Measurements from ENCODE around the gene PKN2. TPM values are rescaled to one million over a fixed set of nuclear protein-coding genes. Genes with fewer than 3 reads are reported as not detected.
"Not testable (repeated sequence)": the region's sequence is repeated elsewhere in the genome, so short reads cannot be mapped to it uniquely, and the experiment has no call there.

The PKN2 gene
- total and polyA plus RNA-seq, 2 donors (not counting 1 experiment from before 2014, with no cell fraction given), result 11.9 to 51.6 TPM

DNA sequence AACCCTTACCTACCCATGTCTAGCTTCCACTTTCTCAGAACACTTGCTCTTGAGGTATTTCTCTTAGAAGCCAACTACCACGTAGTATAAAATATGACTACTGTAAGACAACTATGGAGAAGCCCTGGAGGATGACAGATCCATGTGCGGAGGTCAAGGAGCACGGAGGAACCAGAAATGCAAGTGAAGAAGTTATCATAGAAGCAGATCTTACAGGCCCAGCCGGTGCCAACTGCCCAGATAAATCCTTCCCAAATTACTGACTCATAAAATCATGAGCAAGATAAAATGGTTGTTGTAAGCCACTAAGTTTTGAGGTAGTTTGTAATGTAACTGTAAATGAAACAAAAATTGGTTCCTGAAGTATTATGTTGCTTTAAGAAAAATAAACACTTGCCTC, 194.7 kb downstream of the PKN2 start:
- H3K27ac Mint-ChIP-seq, result no peak overlapping the region
- no peak for TF ChIP-seq EZH2 (IDR thresholded peaks at IDR 0.05; ENCODE audit: borderline replicate concordance, insufficient read depth, low read depth, low read length, poor library complexity, severe bottlenecking)
- TF ChIP-seq, protein P1, sequence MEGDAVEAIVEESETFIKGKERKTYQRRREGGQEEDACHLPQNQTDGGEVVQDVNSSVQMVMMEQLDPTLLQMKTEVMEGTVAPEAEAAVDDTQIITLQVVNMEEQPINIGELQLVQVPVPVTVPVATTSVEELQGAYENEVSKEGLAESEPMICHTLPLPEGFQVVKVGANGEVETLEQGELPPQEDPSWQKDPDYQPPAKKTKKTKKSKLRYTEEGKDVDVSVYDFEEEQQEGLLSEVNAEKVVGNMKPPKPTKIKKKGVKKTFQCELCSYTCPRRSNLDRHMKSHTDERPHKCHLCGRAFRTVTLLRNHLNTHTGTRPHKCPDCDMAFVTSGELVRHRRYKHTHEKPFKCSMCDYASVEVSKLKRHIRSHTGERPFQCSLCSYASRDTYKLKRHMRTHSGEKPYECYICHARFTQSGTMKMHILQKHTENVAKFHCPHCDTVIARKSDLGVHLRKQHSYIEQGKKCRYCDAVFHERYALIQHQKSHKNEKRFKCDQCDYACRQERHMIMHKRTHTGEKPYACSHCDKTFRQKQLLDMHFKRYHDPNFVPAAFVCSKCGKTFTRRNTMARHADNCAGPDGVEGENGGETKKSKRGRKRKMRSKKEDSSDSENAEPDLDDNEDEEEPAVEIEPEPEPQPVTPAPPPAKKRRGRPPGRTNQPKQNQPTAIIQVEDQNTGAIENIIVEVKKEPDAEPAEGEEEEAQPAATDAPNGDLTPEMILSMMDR (IDR thresholded peaks at IDR 0.05), result no peak

DNA sequence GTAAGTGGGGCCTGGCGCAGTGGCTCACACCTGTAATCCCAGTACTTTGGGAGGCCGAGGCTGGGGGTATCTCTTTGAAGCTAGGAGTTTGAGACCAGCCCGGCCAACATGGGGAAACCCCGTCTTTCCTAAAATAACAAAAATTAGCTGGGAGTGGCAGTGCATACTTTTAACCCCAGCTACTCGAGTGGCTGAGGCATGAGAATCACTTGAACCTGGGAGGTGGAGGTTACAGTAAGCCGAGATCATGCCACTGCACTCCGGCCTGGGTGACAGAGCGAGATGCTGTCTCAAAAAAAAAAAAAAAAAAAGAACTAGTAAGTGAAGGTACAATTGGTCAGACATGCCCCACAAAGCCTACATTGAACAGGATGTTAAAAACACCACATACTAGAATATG, 196.6 kb downstream of the PKN2 start:
- H3K9me3 Mint-ChIP-seq (ENCODE audit: insufficient read depth); H3K4me3 ChIP-seq (ENCODE audit: control extremely low read depth in 1 of 5, extremely low read depth in 1 of 5, insufficient read depth in 1 of 5, low read depth in 2 of 5, low read length in 4 of 5); H3K4me3 Mint-ChIP-seq; H2AFZ ChIP-seq (ENCODE audit: insufficient read depth, low read depth, low read length, poor library complexity, severe bottlenecking); H3K27ac Mint-ChIP-seq; H3K4me1 ChIP-seq (ENCODE audit: control insufficient read depth in 2 of 2, insufficient read depth in 2 of 2, low read length in 2 of 2); ATAC-seq (ENCODE audit: low read depth); H3K9me3 ChIP-seq (ENCODE audit: control extremely low read depth in 1 of 3, control insufficient read depth in 2 of 3, insufficient read depth in 1 of 3, low read length in 2 of 3); POLR2A ChIA-PET; H3K27me3 ChIP-seq (replicated peaks in 1 of 4; ENCODE audit: control extremely low read depth in 1 of 4, control insufficient read depth in 3 of 4, insufficient read depth in 4 of 4, low read length in 3 of 4); H3K9ac ChIP-seq (ENCODE audit: low read length); DNase-seq; H3K27ac ChIP-seq (ENCODE audit: low read length in 2 of 2); H3K4me2 ChIP-seq (replicated peaks; ENCODE audit: low read depth, low read length, poor library complexity, severe bottlenecking); H3K27me3 Mint-ChIP-seq: not testable (repeated sequence)
- Histone ChIP-seq H4K20me1 (ENCODE audit: control insufficient read depth, insufficient read depth, low read length, poor library complexity, severe bottlenecking) (peaks cover 51% of the 10 kb centered on the region), H3K36me3 (replicated peaks in 1 of 2; ENCODE audit: control extremely low read depth in 1 of 2, control insufficient read depth in 1 of 2, extremely low read depth in 1 of 2, insufficient read depth in 2 of 2, low read length in 1 of 2) (peaks cover 5 to 22% of the 10 kb centered on the region in 2 experiments), H3K79me2 (ENCODE audit: control insufficient read depth, insufficient read depth, low read length) (peaks cover 89% of the 10 kb centered on the region)
- intact Hi-C loops (cut with micrococcal nuclease), result loop anchor here (10.0 kb wide), 1 partner anchor 1546 kb away; no protein-coding TSS in a partner anchor
- CTCF ChIA-PET, result interaction anchor here (0.9 to 1.1 kb wide), 3 partner anchors 10 to 227 kb away, joined by 3 to 5 read pairs (median 3); no protein-coding TSS in a partner anchor
- H3K4me1 Mint-ChIP-seq, result peaks cover 26% of the 10 kb centered on the region
- 89% methylated on average over 3 of the region's 8 CpGs for WGBS (ENCODE audit: insufficient coverage)

More for the DNA sequence above, 194.7 kb downstream of the PKN2 start:
- H3K9me3 Mint-ChIP-seq (ENCODE audit: insufficient read depth), result no peaks in the 10 kb centered on the region
- Histone ChIP-seq H3K4me3 (ENCODE audit: control extremely low read depth in 1 of 5, extremely low read depth in 1 of 5, insufficient read depth in 1 of 5, low read depth in 2 of 5, low read length in 4 of 5) (no peak overlapping the region), H2AFZ (ENCODE audit: insufficient read depth, low read depth, low read length, poor library complexity, severe bottlenecking) (no peak overlapping the region), H3K27me3 (replicated peaks in 1 of 4; ENCODE audit: control extremely low read depth in 1 of 4, control insufficient read depth in 3 of 4, insufficient read depth in 4 of 4, low read length in 3 of 4) (no peaks in the 10 kb centered on the region), H3K4me2 (replicated peaks; ENCODE audit: low read depth, low read length, poor library complexity, severe bottlenecking) (no peak overlapping the region), H3K27ac (ENCODE audit: low read length in 2 of 2) (peak overlapping the region in 1 of 2 donors; percentile 30), H3K36me3 (replicated peaks in 1 of 2; ENCODE audit: control extremely low read depth in 1 of 2, control insufficient read depth in 1 of 2, extremely low read depth in 1 of 2, insufficient read depth in 2 of 2, low read length in 1 of 2) (peaks cover 5 to 12% of the 10 kb centered on the region in 2 experiments), H4K20me1 (ENCODE audit: control insufficient read depth, insufficient read depth, low read length, poor library complexity, severe bottlenecking) (peaks cover 69% of the 10 kb centered on the region), H3K9ac (ENCODE audit: low read length) (no peak overlapping the region), H3K9me3 (ENCODE audit: control extremely low read depth in 1 of 3, control insufficient read depth in 2 of 3, insufficient read depth in 1 of 3, low read length in 2 of 3) (no peaks in the 10 kb centered on the region), H3K79me2 (ENCODE audit: control insufficient read depth, insufficient read depth, low read length) (peaks cover 89% of the 10 kb centered on the region), H3K4me1 (ENCODE audit: control insufficient read depth in 2 of 2, insufficient read depth in 2 of 2, low read length in 2 of 2) (no peaks in the 10 kb centered on the region)
- no peaks in the 10 kb centered on the region for H3K27me3 Mint-ChIP-seq
- no CpG with 5 or more reads among the region's 4 CpGs for WGBS (ENCODE audit: insufficient coverage)
- ChIA-PET CTCF (interaction anchor here (1.0 to 7.4 kb wide), 6 partner anchors 12 to 222 kb away, joined by 3 to 148 read pairs (median 8); partner anchors contain the start of gene GTF2B), POLR2A (no interaction called here)
- ATAC-seq (ENCODE audit: low read depth) (no peak), DNase-seq (no peak)
- H3K4me3 Mint-ChIP-seq, result no peak overlapping the region
- H3K4me1 Mint-ChIP-seq, result peaks cover 29% of the 10 kb centered on the region
- intact Hi-C loops (cut with micrococcal nuclease), result no loop called here
